HepG2 (cell line): ENCODE data around the gene GLOD4. TPM values are rescaled to one million over a fixed set of nuclear protein-coding genes. Genes with fewer than 3 reads are reported as not detected.
A peak's percentile ranks its signal among the peaks of the same experiment; 100 is the strongest.

ENCODE experiments used
- ATAC-seq: fragments of 200-7000 bp; cut with Tn5 transposase; 3 replicates; pipeline ENCODE4 v1.9.1; 2020; ENCODE audit warnings: mild to moderate bottlenecking, moderate library complexity
- BruUV-seq: library from RNA; stranded (reverse); fragments of 400-500 nt; replicated peaks from 2 replicates; lab custom pipeline; 2021; lab: Mats Ljungman, UMichigan
- CTCF ChIA-PET: fragments of 300-600 bp; formaldehyde crosslinking; extraction: SDS; loops from one replicate; lab custom pipeline; 2021; ENCODE audit warnings: low total read pairs, inconsistent platforms, low intra/inter-chr PET ratio; lab: Yijun Ruan, JAX
- POLR2A ChIA-PET: fragments of 350-600 bp; sonication (Branson Sonifier 250); formaldehyde crosslinking; loops from one replicate; lab custom pipeline; 2020; ENCODE audit warnings: antibody characterized with exemption, inconsistent platforms; lab: Yijun Ruan, JAX
- DNase-seq: peaks from one replicate; pipeline ENCODE4 v3.0.0-alpha.2; 2015; ENCODE audit warnings: low spot score
- FAIRE-seq: peaks from 3 replicates; lab custom pipeline; 2011; peaks lifted over from hg19 to GRCh38; lab: Jason Lieb, UNC
- H2AFZ ChIP-seq: one replicate; pipeline ENCODE4 v1.6.1; 2011; ENCODE audit warnings: low read length, inconsistent platforms
- H3K27ac ChIP-seq: fragments of 300-600 bp; 3 replicates; pipeline ENCODE4 v1.8.0; 2011; ENCODE audit warnings: mixed run types, mild to moderate bottlenecking, mixed read lengths, low read length, inconsistent platforms; ENCODE audit not compliant: insufficient read depth; ENCODE audit errors: extremely low read length
- H3K27me3 ChIP-seq, 2 experiments: fragments of 200-600 bp in 1 of 2; 2 replicates in 1 of 2; 3 replicates in 1 of 2; pipeline versions ENCODE4 v1.6.0 to v1.8.0; 2011; ENCODE audit warnings: low read length in 2 of 2, mild to moderate bottlenecking in 2 of 2, moderate library complexity in 2 of 2, inconsistent platforms in 1 of 2; ENCODE audit not compliant: insufficient read depth in 2 of 2, control insufficient read depth in 1 of 2
- H3K36me3 ChIP-seq, 2 experiments: fragments of 200-600 bp in 1 of 2; replicated peaks in 1 of 2; 2 replicates in 1 of 2; 3 replicates in 1 of 2; pipeline versions ENCODE4 v1.5.1 to v1.8.0; 2011; ENCODE audit warnings: low read length in 2 of 2, inconsistent platforms in 1 of 2; ENCODE audit not compliant: insufficient read depth in 2 of 2, control insufficient read depth in 1 of 2
- H3K4me1 ChIP-seq: 2 replicates; pipeline ENCODE4 v1.5.1; 2012; ENCODE audit warnings: low read length, inconsistent platforms; ENCODE audit not compliant: insufficient read depth
- H3K4me2 ChIP-seq: 2 replicates; pipeline ENCODE4 v1.6.0; 2011; ENCODE audit warnings: low read depth, low read length, inconsistent platforms
- H3K4me3 ChIP-seq, 3 experiments: fragments of 200-600 bp in 1 of 3; sonication (generic), shearing (Covaris generic) in 1 of 3; replicated peaks in 1 of 3; 2 replicates each; pipeline ENCODE4 v1.5.1; 2011 to 2016; ENCODE audit warnings: low read length in 3 of 3, inconsistent platforms in 2 of 3, low read depth in 2 of 3, mild to moderate bottlenecking in 2 of 3, control low read depth in 1 of 3, mixed read lengths in 1 of 3; ENCODE audit not compliant: insufficient read depth in 1 of 3
- H3K79me2 ChIP-seq: one replicate; pipeline ENCODE4 v1.6.1; 2011; ENCODE audit warnings: low read length, inconsistent platforms; ENCODE audit not compliant: insufficient read depth
- H3K9ac ChIP-seq: 2 replicates; pipeline ENCODE4 v1.6.0; 2011; ENCODE audit warnings: mild to moderate bottlenecking, low read depth, low read length, inconsistent platforms; ENCODE audit not compliant: insufficient read depth
- H3K9me3 ChIP-seq: 2 replicates; pipeline ENCODE4 v1.5.1; 2012; ENCODE audit warnings: mild to moderate bottlenecking, low read length
- H4K20me1 ChIP-seq: 2 replicates; pipeline ENCODE4 v1.6.0; 2011; ENCODE audit warnings: inconsistent platforms, mild to moderate bottlenecking, low read length, moderate library complexity; ENCODE audit not compliant: insufficient read depth
- ATAD3A ChIP-seq: sonication (generic); formaldehyde crosslinking; IDR thresholded peaks from 2 replicates; pipeline ENCODE4 v1.4.0; 2020; ENCODE audit warnings: missing genetic modification reagents
- HDAC1 ChIP-seq: sonication (generic); formaldehyde crosslinking; IDR thresholded peaks from 2 replicates; pipeline ENCODE4 v1.5.1; 2020; ENCODE audit warnings: mild to moderate bottlenecking, missing genetic modification reagents
- KLF12 ChIP-seq: sonication (generic); formaldehyde crosslinking; IDR thresholded peaks from 2 replicates; pipeline ENCODE4 v1.4.0; 2020; ENCODE audit warnings: missing genetic modification reagents, borderline replicate concordance
- KLF13 ChIP-seq: sonication (generic); formaldehyde crosslinking; IDR thresholded peaks from 2 replicates; pipeline ENCODE4 v1.4.0; 2020; ENCODE audit warnings: mild to moderate bottlenecking, missing genetic modification reagents
- MED13 ChIP-seq: sonication (generic); formaldehyde crosslinking; IDR thresholded peaks from 2 replicates; pipeline ENCODE4 v1.5.0; 2020; ENCODE audit warnings: missing genetic modification reagents
- MXI1 ChIP-seq: IDR thresholded peaks from 3 replicates; pipeline ENCODE4 v1.6.1; 2012; ENCODE audit warnings: low read depth, low read length, inconsistent platforms, borderline replicate concordance
- SAFB2 ChIP-seq: sonication (generic); formaldehyde crosslinking; IDR thresholded peaks from 2 replicates; pipeline ENCODE4 v1.5.1; 2020; ENCODE audit warnings: missing genetic modification reagents, low read depth, mild to moderate bottlenecking, borderline replicate concordance
- SRF ChIP-seq: IDR thresholded peaks from 2 replicates; pipeline ENCODE4 v1.6.1; 2011; ENCODE audit warnings: mild to moderate bottlenecking, low read depth, low read length, moderate library complexity
- ZFY ChIP-seq: sonication (generic); formaldehyde crosslinking; IDR thresholded peaks from 2 replicates; pipeline ENCODE4 v1.4.0; 2020; ENCODE audit warnings: missing genetic modification reagents
- ZNF12 ChIP-seq: sonication (generic); formaldehyde crosslinking; IDR thresholded peaks from 2 replicates; pipeline ENCODE4 v1.5.0; 2020; ENCODE audit warnings: missing genetic modification reagents
- ZNF264 ChIP-seq: sonication (generic); formaldehyde crosslinking; IDR thresholded peaks from 2 replicates; pipeline ENCODE4 v1.4.0; 2020; ENCODE audit warnings: missing genetic modification reagents
- ZNF331 ChIP-seq: sonication (generic); formaldehyde crosslinking; IDR thresholded peaks from 2 replicates; pipeline ENCODE4 v1.4.0; 2020; ENCODE audit warnings: missing genetic modification reagents
- WGBS: methylation state at CpG from one replicate; pipeline ENCODE4 v1.1.6; 2017; ENCODE audit warnings: low lambda C conversion rate; 5-methylcytosine and 5-hydroxymethylcytosine counted together
- in situ Hi-C: cut with HindIII; loops from 2 replicates; pipeline ENCODE4 v1.10.0; 2017; ENCODE audit warnings: low pct_unique_long_range_greater_than_20kb; ENCODE audit not compliant: extremely low pct_ligation_motif_present
- intact Hi-C: fragments of 100-400 bp; cut with micrococcal nuclease; formaldehyde crosslinking; loops from one replicate; pipeline ENCODE4 v1.10.0; 2022; ENCODE audit not compliant: unreplicated experiment
- polyA plus RNA-seq, 8 experiments: library from polyadenylated mRNA; depleted of rRNA in 3 of 8; stranded (reverse) in 7 of 8; unstranded in 1 of 8; fragments of >200 nt; fragmentation: Illumina TruSeq in 4 of 8; extraction: Trizol in 4 of 8; gene quantifications; 2 replicates each; pipeline versions ENCODE4 v1.2.1 to v1.2.3, GENCODE V29; 2011 to 2016; ENCODE audit warnings: low read depth in 4 of 8, missing spikeins in 1 of 8, mixed read lengths in 1 of 8; ENCODE audit not compliant: insufficient read depth in 1 of 8
- total RNA-seq, 5 experiments: library from RNA; depleted of rRNA; stranded (reverse); fragments of >200 nt; fragmentation: Illumina TruSeq; extraction: Trizol; gene quantifications; 2 replicates each; pipeline ENCODE4 v1.2.3, GENCODE V29; 2016; ENCODE audit warnings: low read depth in 1 of 5
- TF ChIP-seq, protein P1 (sequence below): sonication (generic); formaldehyde crosslinking; IDR thresholded peaks from 2 replicates; pipeline ENCODE4 v1.5.1; 2020; ENCODE audit warnings: mild to moderate bottlenecking, missing genetic modification reagents, borderline replicate concordance
- TF ChIP-seq, protein P2 (sequence below): sonication (generic); formaldehyde crosslinking; IDR thresholded peaks from 2 replicates; pipeline ENCODE4 v1.8.0; 2022; ENCODE audit warnings: mild to moderate bottlenecking, missing genetic modification reagents

Gene GLOD4
- total and polyA plus RNA-seq, 2 of the 13 experiments (the other 11 are each of a cell fraction or from before 2014, with no cell fraction given): 53.7 to 87.8 TPM

DNA sequence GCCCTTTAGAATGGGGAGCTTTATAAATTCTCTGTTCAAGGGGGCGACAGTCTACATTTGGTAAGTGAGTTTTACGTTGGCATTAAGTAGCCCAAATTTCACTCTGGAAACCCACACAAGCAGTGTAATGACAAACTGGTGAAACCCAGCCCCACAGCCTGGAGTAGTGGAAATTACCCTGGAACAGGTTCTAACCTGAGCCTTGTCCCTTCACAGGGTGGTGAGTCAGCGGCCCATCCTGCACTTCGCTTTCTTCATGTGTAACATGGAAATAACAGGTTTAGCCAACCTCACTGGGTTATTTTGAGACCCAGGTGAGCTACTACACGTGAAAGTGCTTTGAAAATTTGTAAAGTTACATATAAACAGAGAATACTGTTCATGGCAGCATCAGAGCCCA is 53.2 kb downstream of the GLOD4 start:
- BruUV-seq: no TSS peak

DNA sequence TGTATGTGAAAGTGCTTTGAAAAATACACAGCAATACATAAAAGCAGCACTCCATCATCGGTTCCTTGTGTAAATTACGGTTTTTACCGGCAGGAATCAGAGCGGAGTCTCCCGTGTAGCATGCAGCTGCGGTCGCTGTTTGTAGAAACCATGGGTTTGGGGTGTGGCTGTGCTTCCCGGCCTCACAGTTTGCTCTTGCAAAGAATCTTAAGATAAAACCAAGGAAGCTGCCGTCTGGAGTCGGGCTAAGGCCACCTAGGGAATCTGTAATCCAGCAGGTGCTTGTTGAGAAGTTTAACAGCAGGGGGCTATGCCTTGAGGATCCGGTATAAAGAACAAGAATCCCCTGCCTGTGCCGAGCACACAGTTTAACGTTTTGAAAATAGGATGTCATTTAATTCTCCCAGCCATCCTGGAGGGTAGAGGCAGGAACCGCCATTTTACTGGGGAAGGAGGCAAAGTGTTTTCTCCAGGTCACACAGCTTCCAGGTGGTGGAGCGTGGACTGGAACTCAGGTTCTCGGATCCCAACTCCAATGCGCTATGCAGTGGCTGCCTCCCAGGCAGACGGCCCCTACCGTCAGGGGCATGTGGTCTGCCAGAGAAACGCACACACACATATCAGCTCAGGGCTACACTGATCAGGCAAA is 55.7 kb downstream of the GLOD4 start:
- peak; percentile 57 for FAIRE-seq
- WGBS: 14% methylated on average over 14 of the region's 20 CpGs
- TF ChIP-seq MED13 (CRISPR knock-in tag): no peak
- peak; percentile 21; the same call in 1 of the 2 replicates for TF ChIP-seq ZFY
- no peak for TF ChIP-seq ATAD3A (CRISPR knock-in tag)
- 0 out of 2 replicates have a peak, but pooled peaks have one; percentile 40 for TF ChIP-seq ZNF264 (CRISPR knock-in tag)
- TF ChIP-seq KLF12 (CRISPR knock-in tag): no peak
- 0 out of 3 replicates have a peak, but pooled peaks have one; percentile 6 for TF ChIP-seq MXI1
- 0 out of 2 replicates have a peak, but pooled peaks have one; percentile 51 for TF ChIP-seq SAFB2 (CRISPR knock-in tag)
- TF ChIP-seq ZNF331 (CRISPR knock-in tag): no peak
- TF ChIP-seq, protein P1, sequence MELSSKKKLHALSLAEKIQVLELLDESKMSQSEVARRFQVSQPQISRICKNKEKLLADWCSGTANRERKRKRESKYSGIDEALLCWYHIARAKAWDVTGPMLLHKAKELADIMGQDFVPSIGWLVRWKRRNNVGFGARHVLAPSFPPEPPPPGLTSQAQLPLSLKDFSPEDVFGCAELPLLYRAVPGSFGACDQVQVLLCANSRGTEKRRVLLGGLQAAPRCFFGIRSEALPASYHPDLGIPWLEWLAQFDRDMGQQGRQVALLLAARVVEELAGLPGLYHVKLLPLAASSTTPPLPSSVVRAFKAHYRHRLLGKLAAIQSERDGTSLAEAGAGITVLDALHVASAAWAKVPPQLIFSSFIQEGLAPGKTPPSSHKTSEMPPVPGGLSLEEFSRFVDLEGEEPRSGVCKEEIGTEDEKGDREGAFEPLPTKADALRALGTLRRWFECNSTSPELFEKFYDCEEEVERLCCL (CRISPR knock-in tag): no peak
- no peak for TF ChIP-seq SRF
- TF ChIP-seq KLF13: no peak
- TF ChIP-seq ZNF12 (CRISPR knock-in tag): 0 out of 2 replicates have a peak, but pooled peaks have one; percentile 16

More for the DNA sequence above, 53.2 kb downstream of the GLOD4 start:
- Histone ChIP-seq H3K9me3 (no peaks in the 10 kb centered on the region), H3K27me3 (no peaks in the 10 kb centered on the region), H3K36me3 (no peaks in the 10 kb centered on the region), H4K20me1 (no peaks in the 10 kb centered on the region), H3K4me1 (peaks cover 56% of the 10 kb centered on the region), H3K4me3 (no peak overlapping the region), H2AFZ (no peak overlapping the region), H3K9ac (no peak overlapping the region), H3K4me2 (no peak overlapping the region), H3K27ac (no peak overlapping the region), H3K79me2 (peaks cover 9% of the 10 kb centered on the region)
- no peak for FAIRE-seq
- in situ Hi-C loops: no loop called here
- ATAC-seq: no peak
- CTCF ChIA-PET: no interaction called here
- 86% methylated on average over 4 of the region's 5 CpGs for WGBS
- DNase-seq: no peak
- POLR2A ChIA-PET: interaction anchor here (1.7 kb wide), 1 partner anchor 13 kb away, joined by 4 read pairs; no protein-coding TSS in a partner anchor
- no peak for TF ChIP-seq SAFB2 (CRISPR knock-in tag)
- no peak for TF ChIP-seq HDAC1 (CRISPR knock-in tag)
- TF ChIP-seq, protein P2, sequence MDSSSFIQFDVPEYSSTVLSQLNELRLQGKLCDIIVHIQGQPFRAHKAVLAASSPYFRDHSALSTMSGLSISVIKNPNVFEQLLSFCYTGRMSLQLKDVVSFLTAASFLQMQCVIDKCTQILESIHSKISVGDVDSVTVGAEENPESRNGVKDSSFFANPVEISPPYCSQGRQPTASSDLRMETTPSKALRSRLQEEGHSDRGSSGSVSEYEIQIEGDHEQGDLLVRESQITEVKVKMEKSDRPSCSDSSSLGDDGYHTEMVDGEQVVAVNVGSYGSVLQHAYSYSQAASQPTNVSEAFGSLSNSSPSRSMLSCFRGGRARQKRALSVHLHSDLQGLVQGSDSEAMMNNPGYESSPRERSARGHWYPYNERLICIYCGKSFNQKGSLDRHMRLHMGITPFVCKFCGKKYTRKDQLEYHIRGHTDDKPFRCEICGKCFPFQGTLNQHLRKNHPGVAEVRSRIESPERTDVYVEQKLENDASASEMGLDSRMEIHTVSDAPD: no peak
- TF ChIP-seq MED13 (CRISPR knock-in tag): no peak
- intact Hi-C loops: no loop called here

More for the DNA sequence above, 55.7 kb downstream of the GLOD4 start:
- Histone ChIP-seq H3K9me3 (no peaks in the 10 kb centered on the region), H3K27me3 (no peaks in the 10 kb centered on the region), H3K36me3 (no peaks in the 10 kb centered on the region), H3K79me2 (no peaks in the 10 kb centered on the region), H3K27ac (peak overlapping the region; percentile 21), H3K9ac (peak overlapping the region; percentile 29), H3K4me3 (peak overlapping the region; percentile 13 to 60 (median 35); a peak in 5 of 6 replicates), H3K4me1 (peaks cover 50% of the 10 kb centered on the region), H4K20me1 (no peaks in the 10 kb centered on the region), H3K4me2 (peak overlapping the region; percentile 96), H2AFZ (peak overlapping the region; percentile 25)
- ChIA-PET POLR2A (interaction anchor here (1.1 to 1.7 kb wide), 2 partner anchors 11 to 18 kb away, joined by 4 to 6 read pairs; no protein-coding TSS in a partner anchor), CTCF (no interaction called here)
- peak; percentile 92 for ATAC-seq
- DNase-seq: no peak
- intact Hi-C loops (no loop called here), in situ Hi-C loops (no loop called here)
- no TSS peak for BruUV-seq
